Mesenchymal stem cell (in vitro differentiated cells and primary cell): Measurements from ENCODE around the gene LMF1.

ENCODE experiments used
- DNase-seq: peaks from one replicate; pipeline ENCODE4 v3.0.0-alpha.2; 2013
- H2AFZ ChIP-seq: one replicate; pipeline ENCODE4 v1.6.1; 2013; ENCODE audit warnings: low read depth, mild to moderate bottlenecking, control low read depth, inconsistent platforms, low read length, moderate library complexity
- H2AK5ac ChIP-seq: 2 replicates; pipeline ENCODE4 v1.6.1; 2013; ENCODE audit warnings: low read length, moderate library complexity, mild to moderate bottlenecking, inconsistent platforms; ENCODE audit not compliant: severe bottlenecking
- H2BK120ac ChIP-seq: one replicate; pipeline ENCODE4 v1.6.1; 2013; ENCODE audit warnings: low read depth, mild to moderate bottlenecking, inconsistent platforms, low read length, moderate library complexity
- H2BK12ac ChIP-seq, 2 experiments: one replicate each; pipeline ENCODE4 v1.6.1; 2013; ENCODE audit warnings: inconsistent platforms in 2 of 2, low read length in 2 of 2, mild to moderate bottlenecking in 2 of 2, moderate library complexity in 2 of 2, control low read depth in 1 of 2
- H2BK15ac ChIP-seq: one replicate; pipeline ENCODE4 v1.6.1; 2013; ENCODE audit warnings: mild to moderate bottlenecking, low read depth, inconsistent platforms; ENCODE audit not compliant: poor library complexity, severe bottlenecking
- H2BK5ac ChIP-seq: 2 replicates; pipeline ENCODE4 v1.6.1; 2013; ENCODE audit warnings: low read depth, mild to moderate bottlenecking, low read length, control low read depth, inconsistent platforms; ENCODE audit not compliant: poor library complexity, severe bottlenecking
- H3K14ac ChIP-seq, 2 experiments: one replicate each; pipeline ENCODE4 v1.6.1; 2013; ENCODE audit warnings: inconsistent platforms in 2 of 2, low read length in 2 of 2, control low read depth in 1 of 2, mild to moderate bottlenecking in 1 of 2, moderate library complexity in 1 of 2
- H3K18ac ChIP-seq, 2 experiments: one replicate each; pipeline ENCODE4 v1.6.1; 2013; ENCODE audit warnings: inconsistent platforms in 2 of 2, low read length in 2 of 2, control low read depth in 1 of 2, low read depth in 1 of 2, mild to moderate bottlenecking in 1 of 2
- H3K23ac ChIP-seq, 2 experiments: one replicate each; pipeline ENCODE4 v1.6.1; 2013; ENCODE audit warnings: inconsistent platforms in 2 of 2, low read length in 2 of 2, mild to moderate bottlenecking in 2 of 2, moderate library complexity in 2 of 2, control low read depth in 1 of 2
- H3K27ac ChIP-seq: 2 replicates; pipeline ENCODE4 v1.5.1; 2013; ENCODE audit warnings: mild to moderate bottlenecking, moderate library complexity, low read length, control low read depth, inconsistent platforms; ENCODE audit not compliant: poor library complexity, severe bottlenecking
- H3K27me3 ChIP-seq, 2 experiments: 2 replicates each; pipeline versions ENCODE4 v1.6.1 to v1.7.0; 2013; ENCODE audit warnings: low read length in 2 of 2, mild to moderate bottlenecking in 2 of 2, moderate library complexity in 2 of 2, control low read depth in 1 of 2, inconsistent platforms in 1 of 2; ENCODE audit not compliant: control insufficient read depth in 1 of 2, insufficient read depth in 1 of 2
- H3K36me3 ChIP-seq, 2 experiments: 2 replicates each; pipeline versions ENCODE4 v1.6.1 to v1.7.0; 2013; ENCODE audit warnings: low read length in 2 of 2, control low read depth in 1 of 2, inconsistent platforms in 1 of 2, low read depth in 1 of 2, mild to moderate bottlenecking in 1 of 2; ENCODE audit not compliant: insufficient read depth in 2 of 2, control insufficient read depth in 1 of 2
- H3K4ac ChIP-seq, 2 experiments: one replicate each; pipeline ENCODE4 v1.6.1; 2013; ENCODE audit warnings: inconsistent platforms in 2 of 2, low read length in 2 of 2, mild to moderate bottlenecking in 2 of 2, moderate library complexity in 2 of 2, control low read depth in 1 of 2, low read depth in 1 of 2
- H3K4me1 ChIP-seq: 2 replicates; pipeline ENCODE4 v1.6.1; 2013; ENCODE audit warnings: low read depth, low read length, control low read depth; ENCODE audit not compliant: control insufficient read depth, insufficient read depth
- H3K4me2 ChIP-seq: 2 replicates; pipeline ENCODE4 v1.6.1; 2013; ENCODE audit warnings: low read length, mild to moderate bottlenecking, inconsistent platforms; ENCODE audit not compliant: poor library complexity, severe bottlenecking
- H3K4me3 ChIP-seq, 2 experiments: 2 replicates each; pipeline versions ENCODE4 v1.5.1 to v1.7.0; 2013; ENCODE audit warnings: low read length in 2 of 2, mild to moderate bottlenecking in 2 of 2, control low read depth in 1 of 2, low read depth in 1 of 2; ENCODE audit not compliant: insufficient read depth in 1 of 2
- H3K79me1 ChIP-seq: replicated peaks from 2 replicates; pipeline ENCODE4 v1.6.1; 2013; ENCODE audit warnings: mild to moderate bottlenecking, control low read depth, low read length, inconsistent platforms; ENCODE audit not compliant: poor library complexity, severe bottlenecking
- H3K9ac ChIP-seq: 2 replicates; pipeline ENCODE4 v1.7.0; 2013; ENCODE audit warnings: mild to moderate bottlenecking, low read length, moderate library complexity
- H3K9me3 ChIP-seq: 2 replicates; pipeline ENCODE4 v1.7.0; 2013; ENCODE audit warnings: mild to moderate bottlenecking, low read length; ENCODE audit not compliant: control insufficient read depth
- H4K8ac ChIP-seq: one replicate; pipeline ENCODE4 v1.6.1; 2013; ENCODE audit warnings: inconsistent platforms, mild to moderate bottlenecking, low read length, moderate library complexity
- H4K91ac ChIP-seq: one replicate; pipeline ENCODE4 v1.6.1; 2013; ENCODE audit warnings: mild to moderate bottlenecking, low read length, inconsistent platforms
- WGBS: methylation state at CpG from one replicate; pipeline ENCODE4 v1.1.7; 2013; ENCODE audit warnings: mixed read lengths; 5-methylcytosine and 5-hydroxymethylcytosine counted together

LMF1 gene

DNA sequence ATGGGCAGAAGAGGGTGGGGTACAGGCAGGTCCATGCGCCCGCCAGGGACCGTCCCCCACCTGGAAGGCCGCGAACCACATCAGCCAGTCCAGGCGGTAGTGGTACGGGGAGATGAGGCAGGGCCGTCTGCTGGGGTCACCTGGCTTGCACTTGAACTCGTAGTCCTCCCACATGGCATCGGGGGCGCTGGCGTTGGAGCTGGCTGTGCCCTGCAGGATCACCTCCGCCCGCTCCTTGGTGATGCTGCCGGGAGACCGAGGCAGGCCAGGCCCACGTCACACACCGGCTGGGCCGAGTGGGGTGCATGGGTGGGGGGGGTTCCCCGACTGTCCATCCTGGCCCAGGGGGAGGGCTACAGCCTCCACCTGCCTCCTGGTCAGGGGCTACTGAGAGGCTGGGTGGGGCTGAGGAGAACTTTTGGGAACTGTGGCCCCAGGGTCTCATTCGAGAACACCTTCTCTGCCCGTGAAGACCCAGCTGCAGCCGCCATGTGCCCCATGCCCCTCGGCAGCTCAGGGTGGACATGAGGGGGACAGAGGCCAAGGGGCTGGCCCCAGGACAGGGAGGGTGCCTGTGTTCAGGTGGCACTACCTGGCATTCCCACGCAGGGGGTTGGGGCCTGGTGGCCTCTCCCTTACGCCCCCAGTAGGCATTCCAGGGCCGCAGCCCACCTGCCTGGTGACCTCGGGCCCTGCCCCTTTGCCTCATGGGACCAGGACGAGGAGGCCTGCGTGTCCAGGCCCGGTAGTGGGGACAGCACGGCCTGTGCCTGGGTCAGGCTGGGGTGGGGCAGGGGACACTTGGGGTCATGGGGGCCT is 100.8 kb downstream of the LMF1 start:
- 93% methylated on average over 32 of the region's 32 CpGs for WGBS
- Histone ChIP-seq H3K9me3 (no peaks in the 10 kb centered on the region), H3K79me1 (no peaks in the 10 kb centered on the region), H2AK5ac (no peak overlapping the region), H4K8ac (no peak overlapping the region), H2BK12ac (no peak overlapping the region), H2BK15ac (no peak overlapping the region), H3K36me3 (peaks cover 13 to 14% of the 10 kb centered on the region in 2 experiments), H3K4ac (no peak overlapping the region), H3K23ac (no peak overlapping the region), H3K14ac (no peak overlapping the region), H4K91ac (no peak overlapping the region), H3K18ac (no peak overlapping the region), H3K4me3 (no peak overlapping the region), H2BK5ac (no peak overlapping the region), H3K4me1 (no peaks in the 10 kb centered on the region), H3K9ac (no peak overlapping the region), H3K27me3 (no peaks in the 10 kb centered on the region), H2BK120ac (no peak overlapping the region), H3K27ac (no peak overlapping the region), H3K4me2 (no peak overlapping the region), H2AFZ (no peak overlapping the region)
- no peak for DNase-seq

DNA sequence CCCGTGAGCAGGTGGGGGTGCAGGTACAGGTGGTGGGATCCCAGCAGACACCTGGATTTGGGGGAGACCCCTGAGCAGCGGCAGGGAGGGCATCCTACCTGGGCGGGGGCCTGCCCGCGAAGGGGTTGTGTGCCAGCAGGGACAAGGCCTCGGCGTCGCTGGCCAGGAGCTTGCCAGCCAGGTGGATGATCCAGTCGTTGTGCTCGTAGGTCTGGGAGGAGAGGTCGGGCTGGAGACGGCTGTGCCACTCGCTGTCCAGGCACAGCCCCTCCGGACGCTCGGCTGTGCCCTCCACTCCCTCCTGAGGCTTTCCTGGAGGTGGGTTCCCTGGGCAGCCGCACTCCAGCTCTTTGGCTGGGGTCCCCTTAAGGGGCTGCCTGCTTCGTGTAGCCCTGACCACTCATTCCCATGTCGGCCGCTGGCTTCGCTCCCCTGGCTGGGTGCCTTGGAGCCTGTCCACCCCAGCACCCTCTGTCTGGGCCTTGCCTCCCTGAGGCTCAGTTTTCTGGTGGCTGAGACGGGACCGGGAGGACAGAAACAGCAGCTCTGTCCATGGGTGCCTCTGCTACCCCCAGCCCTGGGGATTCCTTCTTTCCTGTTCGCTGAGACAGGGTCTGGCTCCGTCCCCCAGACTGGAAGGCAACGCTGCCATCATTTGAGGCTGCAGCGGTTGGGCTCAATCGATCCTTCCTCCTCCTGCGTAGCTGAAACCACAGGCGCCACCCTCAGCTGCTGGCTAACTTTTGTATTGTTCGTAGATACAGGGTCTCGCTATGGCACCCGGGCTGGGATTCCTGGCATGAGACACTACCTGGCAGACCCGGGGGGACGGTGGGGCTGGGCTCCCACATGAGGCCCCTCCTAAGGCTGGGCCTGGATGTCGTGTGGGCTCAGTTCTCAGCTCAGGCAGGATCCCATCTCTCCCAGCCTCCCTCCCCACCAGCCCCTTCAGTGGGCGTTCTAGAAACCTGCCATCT is 101.7 kb downstream of the LMF1 start:
- Histone ChIP-seq H3K14ac (no peak overlapping the region), H4K8ac (no peak overlapping the region), H4K91ac (no peak overlapping the region), H3K9ac (no peak overlapping the region), H2BK12ac (no peak overlapping the region), H3K4me2 (no peak overlapping the region), H2BK15ac (no peak overlapping the region), H2AK5ac (no peak overlapping the region), H2BK5ac (no peak overlapping the region), H3K36me3 (peaks cover 13 to 14% of the 10 kb centered on the region in 2 experiments), H2BK120ac (no peak overlapping the region), H3K23ac (no peak overlapping the region), H3K79me1 (no peaks in the 10 kb centered on the region), H2AFZ (no peak overlapping the region), H3K4ac (no peak overlapping the region), H3K4me1 (no peaks in the 10 kb centered on the region), H3K27ac (no peak overlapping the region), H3K9me3 (no peaks in the 10 kb centered on the region), H3K4me3 (no peak overlapping the region), H3K27me3 (no peaks in the 10 kb centered on the region), H3K18ac (no peak overlapping the region)
- 92% methylated on average over 37 of the region's 37 CpGs for WGBS
- no peak for DNase-seq

DNA sequence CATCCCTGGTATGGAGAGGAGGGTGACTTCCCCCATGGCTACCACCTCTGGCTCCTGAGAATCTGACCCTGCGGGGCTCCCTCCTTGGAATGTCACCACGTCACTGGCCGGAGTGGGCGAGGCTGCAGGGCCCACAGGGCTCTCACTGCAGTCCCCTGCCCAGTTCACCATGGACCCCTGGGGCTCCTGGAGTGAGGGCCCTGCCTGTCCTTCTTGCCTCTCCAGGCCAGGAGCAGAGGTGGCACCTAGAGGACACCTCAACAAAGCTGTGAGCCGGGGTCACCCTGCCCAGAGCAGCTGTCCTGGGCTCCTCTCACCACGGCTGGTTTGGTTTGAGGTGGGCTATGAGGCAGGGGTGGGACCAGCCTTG is 102.4 kb downstream of the LMF1 start:
- Histone ChIP-seq H2BK5ac (no peak overlapping the region), H3K4me1 (no peaks in the 10 kb centered on the region), H2BK120ac (no peak overlapping the region), H3K14ac (no peak overlapping the region), H3K4me2 (no peak overlapping the region), H3K18ac (no peak overlapping the region), H3K9me3 (no peaks in the 10 kb centered on the region), H2BK15ac (no peak overlapping the region), H2BK12ac (no peak overlapping the region), H4K91ac (no peak overlapping the region), H3K4ac (no peak overlapping the region), H3K27me3 (no peaks in the 10 kb centered on the region), H3K4me3 (no peak overlapping the region), H2AK5ac (no peak overlapping the region), H3K36me3 (peaks cover 9 to 12% of the 10 kb centered on the region in 2 experiments), H3K9ac (no peak overlapping the region), H2AFZ (no peak overlapping the region), H3K27ac (no peak overlapping the region), H4K8ac (no peak overlapping the region), H3K23ac (no peak overlapping the region), H3K79me1 (no peaks in the 10 kb centered on the region)
- DNase-seq, result no peak
- WGBS, result 75% methylated on average over 6 of the region's 6 CpGs
